Mesenchymal stem cell (in vitro differentiated cells and primary cell): Measurements from ENCODE around the gene SOX8.

Experiments used
- DNase-seq: peaks from one replicate; pipeline ENCODE4 v3.0.0-alpha.2; 2013
- H2AFZ ChIP-seq: one replicate; pipeline ENCODE4 v1.6.1; 2013; ENCODE audit warnings: low read depth, mild to moderate bottlenecking, control low read depth, inconsistent platforms, low read length, moderate library complexity
- H2AK5ac ChIP-seq: 2 replicates; pipeline ENCODE4 v1.6.1; 2013; ENCODE audit warnings: low read length, moderate library complexity, mild to moderate bottlenecking, inconsistent platforms; ENCODE audit not compliant: severe bottlenecking
- H2BK120ac ChIP-seq: one replicate; pipeline ENCODE4 v1.6.1; 2013; ENCODE audit warnings: low read depth, mild to moderate bottlenecking, inconsistent platforms, low read length, moderate library complexity
- H2BK12ac ChIP-seq, 2 experiments: one replicate each; pipeline ENCODE4 v1.6.1; 2013; ENCODE audit warnings: inconsistent platforms in 2 of 2, low read length in 2 of 2, mild to moderate bottlenecking in 2 of 2, moderate library complexity in 2 of 2, control low read depth in 1 of 2
- H2BK15ac ChIP-seq: one replicate; pipeline ENCODE4 v1.6.1; 2013; ENCODE audit warnings: mild to moderate bottlenecking, low read depth, inconsistent platforms; ENCODE audit not compliant: poor library complexity, severe bottlenecking
- H2BK5ac ChIP-seq: 2 replicates; pipeline ENCODE4 v1.6.1; 2013; ENCODE audit warnings: low read depth, mild to moderate bottlenecking, low read length, control low read depth, inconsistent platforms; ENCODE audit not compliant: poor library complexity, severe bottlenecking
- H3K14ac ChIP-seq, 2 experiments: one replicate each; pipeline ENCODE4 v1.6.1; 2013; ENCODE audit warnings: inconsistent platforms in 2 of 2, low read length in 2 of 2, control low read depth in 1 of 2, mild to moderate bottlenecking in 1 of 2, moderate library complexity in 1 of 2
- H3K18ac ChIP-seq, 2 experiments: one replicate each; pipeline ENCODE4 v1.6.1; 2013; ENCODE audit warnings: inconsistent platforms in 2 of 2, low read length in 2 of 2, control low read depth in 1 of 2, low read depth in 1 of 2, mild to moderate bottlenecking in 1 of 2
- H3K23ac ChIP-seq, 2 experiments: one replicate each; pipeline ENCODE4 v1.6.1; 2013; ENCODE audit warnings: inconsistent platforms in 2 of 2, low read length in 2 of 2, mild to moderate bottlenecking in 2 of 2, moderate library complexity in 2 of 2, control low read depth in 1 of 2
- H3K27ac ChIP-seq: 2 replicates; pipeline ENCODE4 v1.5.1; 2013; ENCODE audit warnings: mild to moderate bottlenecking, moderate library complexity, low read length, control low read depth, inconsistent platforms; ENCODE audit not compliant: poor library complexity, severe bottlenecking
- H3K27me3 ChIP-seq, 2 experiments: 2 replicates each; pipeline versions ENCODE4 v1.6.1 to v1.7.0; 2013; ENCODE audit warnings: low read length in 2 of 2, mild to moderate bottlenecking in 2 of 2, moderate library complexity in 2 of 2, control low read depth in 1 of 2, inconsistent platforms in 1 of 2; ENCODE audit not compliant: control insufficient read depth in 1 of 2, insufficient read depth in 1 of 2
- H3K36me3 ChIP-seq, 2 experiments: 2 replicates each; pipeline versions ENCODE4 v1.6.1 to v1.7.0; 2013; ENCODE audit warnings: low read length in 2 of 2, control low read depth in 1 of 2, inconsistent platforms in 1 of 2, low read depth in 1 of 2, mild to moderate bottlenecking in 1 of 2; ENCODE audit not compliant: insufficient read depth in 2 of 2, control insufficient read depth in 1 of 2
- H3K4ac ChIP-seq, 2 experiments: one replicate each; pipeline ENCODE4 v1.6.1; 2013; ENCODE audit warnings: inconsistent platforms in 2 of 2, low read length in 2 of 2, mild to moderate bottlenecking in 2 of 2, moderate library complexity in 2 of 2, control low read depth in 1 of 2, low read depth in 1 of 2
- H3K4me1 ChIP-seq: 2 replicates; pipeline ENCODE4 v1.6.1; 2013; ENCODE audit warnings: low read depth, low read length, control low read depth; ENCODE audit not compliant: control insufficient read depth, insufficient read depth
- H3K4me2 ChIP-seq: 2 replicates; pipeline ENCODE4 v1.6.1; 2013; ENCODE audit warnings: low read length, mild to moderate bottlenecking, inconsistent platforms; ENCODE audit not compliant: poor library complexity, severe bottlenecking
- H3K4me3 ChIP-seq, 2 experiments: 2 replicates each; pipeline versions ENCODE4 v1.5.1 to v1.7.0; 2013; ENCODE audit warnings: low read length in 2 of 2, mild to moderate bottlenecking in 2 of 2, control low read depth in 1 of 2, low read depth in 1 of 2; ENCODE audit not compliant: insufficient read depth in 1 of 2
- H3K79me1 ChIP-seq: replicated peaks from 2 replicates; pipeline ENCODE4 v1.6.1; 2013; ENCODE audit warnings: mild to moderate bottlenecking, control low read depth, low read length, inconsistent platforms; ENCODE audit not compliant: poor library complexity, severe bottlenecking
- H3K9ac ChIP-seq: 2 replicates; pipeline ENCODE4 v1.7.0; 2013; ENCODE audit warnings: mild to moderate bottlenecking, low read length, moderate library complexity
- H3K9me3 ChIP-seq: 2 replicates; pipeline ENCODE4 v1.7.0; 2013; ENCODE audit warnings: mild to moderate bottlenecking, low read length; ENCODE audit not compliant: control insufficient read depth
- H4K8ac ChIP-seq: one replicate; pipeline ENCODE4 v1.6.1; 2013; ENCODE audit warnings: inconsistent platforms, mild to moderate bottlenecking, low read length, moderate library complexity
- H4K91ac ChIP-seq: one replicate; pipeline ENCODE4 v1.6.1; 2013; ENCODE audit warnings: mild to moderate bottlenecking, low read length, inconsistent platforms
- WGBS: methylation state at CpG from one replicate; pipeline ENCODE4 v1.1.7; 2013; ENCODE audit warnings: mixed read lengths; 5-methylcytosine and 5-hydroxymethylcytosine counted together

SOX8 gene

GRCh38 chr16:972316-973002, 9.1 kb upstream of the SOX8 start:
- no peak overlapping the region for H2BK5ac ChIP-seq
- H2BK12ac ChIP-seq = no peak overlapping the region
- H3K14ac ChIP-seq = no peak overlapping the region
- H2BK120ac ChIP-seq = no peak overlapping the region
- peaks cover 5% of the 10 kb centered on the region for H3K79me1 ChIP-seq
- no peak overlapping the region for H2AK5ac ChIP-seq
- H3K27me3 ChIP-seq = peaks cover 4 to 25% of the 10 kb centered on the region in 2 experiments
- H3K4me1 ChIP-seq = peaks cover 12% of the 10 kb centered on the region
- no peaks in the 10 kb centered on the region for H3K9me3 ChIP-seq
- no peak overlapping the region for H4K91ac ChIP-seq
- H3K23ac ChIP-seq = no peak overlapping the region
- H4K8ac ChIP-seq = no peak overlapping the region
- H3K4me3 ChIP-seq = peak overlapping the region in 1 of 2 experiments; percentile 26
- 91% methylated on average over 32 of the region's 32 CpGs for WGBS
- no peak overlapping the region for H3K9ac ChIP-seq
- no peak overlapping the region for H2AFZ ChIP-seq
- no peak for DNase-seq
- no peak overlapping the region for H3K27ac ChIP-seq
- no peak overlapping the region for H3K4me2 ChIP-seq
- peaks cover 4 to 5% of the 10 kb centered on the region in 2 experiments for H3K36me3 ChIP-seq
- no peak overlapping the region for H3K4ac ChIP-seq
- H2BK15ac ChIP-seq = no peak overlapping the region
- H3K18ac ChIP-seq = no peak overlapping the region

DNA sequence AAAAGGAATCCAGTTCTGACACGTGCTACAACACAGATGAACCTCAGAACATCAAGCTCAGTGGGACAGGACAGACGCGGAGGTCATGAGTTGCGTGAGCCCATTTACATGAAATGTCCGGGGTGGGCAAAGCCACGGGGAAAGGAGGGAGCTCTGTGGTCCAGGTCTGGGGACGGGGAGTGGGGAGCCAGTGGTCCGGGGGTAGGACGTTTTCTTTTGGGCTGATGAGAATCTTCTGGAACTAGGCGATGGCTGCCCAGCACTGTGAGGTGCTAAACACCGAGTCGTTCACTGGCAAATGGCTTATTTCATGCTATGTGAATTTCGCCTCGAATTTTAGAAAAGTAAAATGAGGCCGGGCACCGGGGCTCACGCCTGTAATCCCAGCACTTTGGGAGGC, 8.2 kb upstream of the SOX8 start:
- no peak overlapping the region for H4K8ac ChIP-seq
- H3K27ac ChIP-seq = no peak overlapping the region
- H2BK12ac ChIP-seq = no peak overlapping the region
- no peak for DNase-seq
- peaks cover 4 to 34% of the 10 kb centered on the region in 2 experiments for H3K27me3 ChIP-seq
- no peak overlapping the region for H2BK120ac ChIP-seq
- no peak overlapping the region for H2AK5ac ChIP-seq
- H3K4ac ChIP-seq = no peak overlapping the region
- no peaks in the 10 kb centered on the region for H3K9me3 ChIP-seq
- no peak overlapping the region for H3K18ac ChIP-seq
- H3K14ac ChIP-seq = no peak overlapping the region
- H3K4me1 ChIP-seq = peaks cover 12% of the 10 kb centered on the region
- no peak overlapping the region for H3K9ac ChIP-seq
- H3K23ac ChIP-seq = no peak overlapping the region
- no peak overlapping the region for H3K4me2 ChIP-seq
- H3K79me1 ChIP-seq = peaks cover 5% of the 10 kb centered on the region
- 87% methylated on average over 17 of the region's 17 CpGs for WGBS
- H3K4me3 ChIP-seq = no peak overlapping the region
- no peaks in the 10 kb centered on the region for H3K36me3 ChIP-seq
- no peak overlapping the region for H2BK15ac ChIP-seq
- no peak overlapping the region for H2AFZ ChIP-seq
- H4K91ac ChIP-seq = no peak overlapping the region
- no peak overlapping the region for H2BK5ac ChIP-seq

DNA sequence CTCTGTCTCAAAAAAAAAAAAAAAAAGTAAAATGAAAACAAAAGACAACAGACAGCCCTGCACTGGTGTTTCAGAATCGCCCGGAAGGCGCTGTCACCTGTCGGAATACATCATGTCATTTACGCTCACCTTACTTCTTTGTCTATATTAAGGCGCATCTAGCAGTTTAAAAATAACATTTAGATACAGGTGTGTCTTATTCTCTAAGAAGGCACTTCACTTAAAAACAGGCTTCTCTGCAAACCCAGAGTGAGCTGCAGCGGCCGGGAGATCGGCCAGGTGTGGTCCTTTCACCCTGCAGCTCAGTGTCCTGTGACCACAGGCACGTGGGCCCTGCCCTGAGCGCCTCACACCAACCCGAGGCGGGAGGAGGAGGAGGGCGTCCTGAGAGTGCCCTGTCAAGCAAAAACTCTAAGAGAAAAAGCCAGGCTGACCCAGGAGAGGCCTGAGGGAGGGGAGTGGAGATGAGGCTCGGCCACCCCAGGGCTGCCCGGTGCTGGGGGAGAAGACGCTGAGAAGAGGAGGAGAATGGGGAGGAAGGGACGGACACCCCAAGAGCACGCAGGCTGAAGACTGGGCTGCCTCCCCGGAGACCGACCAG, 7.5 kb upstream of the SOX8 start:
- no peak for DNase-seq

DNA sequence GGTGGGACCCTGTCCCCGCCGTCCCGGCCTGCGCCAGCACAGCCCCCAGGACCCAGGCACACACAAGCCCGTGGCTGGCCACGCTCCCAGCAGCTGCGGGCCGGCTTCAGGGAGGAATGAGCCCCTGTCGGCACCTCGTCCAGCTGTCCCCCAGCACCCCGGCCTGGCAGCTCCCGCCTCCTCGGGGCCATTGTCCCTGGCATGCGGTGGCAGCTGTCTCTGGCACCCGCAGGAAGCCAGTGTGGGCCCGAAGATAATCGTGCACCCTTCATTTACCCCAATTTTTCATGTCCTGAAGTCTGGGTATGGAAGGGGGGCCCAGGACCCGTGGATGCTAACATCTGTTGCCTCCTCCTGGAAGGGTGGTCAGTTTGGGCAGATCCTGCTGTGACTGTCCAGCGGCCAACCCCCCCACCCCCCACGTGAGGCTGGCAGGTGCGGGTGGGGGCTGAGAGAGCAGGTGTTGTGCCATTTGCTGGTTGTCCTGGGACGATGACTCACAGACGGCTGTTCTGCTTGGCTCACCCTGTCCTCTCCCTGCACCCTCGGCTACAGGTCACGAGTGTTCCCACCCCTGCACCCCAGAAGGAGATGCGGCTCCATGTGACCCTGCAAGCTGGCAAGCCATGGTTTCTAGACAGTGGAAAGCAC, 6.8 kb upstream of the SOX8 start:
- Histone ChIP-seq H3K27ac (no peak overlapping the region), H3K18ac (no peak overlapping the region), H2BK5ac (no peak overlapping the region), H2AFZ (no peak overlapping the region), H2AK5ac (no peak overlapping the region), H3K79me1 (peaks cover 2% of the 10 kb centered on the region), H2BK15ac (no peak overlapping the region), H4K8ac (no peak overlapping the region), H3K27me3 (peaks cover 11 to 47% of the 10 kb centered on the region in 2 experiments), H3K14ac (no peak overlapping the region), H3K23ac (no peak overlapping the region), H3K4ac (no peak overlapping the region), H2BK120ac (no peak overlapping the region), H3K9ac (no peak overlapping the region), H3K4me3 (no peak overlapping the region), H4K91ac (no peak overlapping the region), H3K9me3 (no peaks in the 10 kb centered on the region), H3K4me1 (peaks cover 8% of the 10 kb centered on the region), H3K36me3 (no peaks in the 10 kb centered on the region), H2BK12ac (no peak overlapping the region), H3K4me2 (no peak overlapping the region)
- DNase-seq = no peak
- 86% methylated on average over 24 of the region's 26 CpGs for WGBS

More for the DNA sequence above, 7.5 kb upstream of the SOX8 start:
- Histone ChIP-seq H3K79me1 (peaks cover 5% of the 10 kb centered on the region), H2AFZ (no peak overlapping the region), H3K4me2 (no peak overlapping the region), H3K27me3 (peaks cover 5 to 41% of the 10 kb centered on the region in 2 experiments), H2BK120ac (no peak overlapping the region), H3K9me3 (no peaks in the 10 kb centered on the region), H2AK5ac (no peak overlapping the region), H2BK5ac (no peak overlapping the region), H4K8ac (no peak overlapping the region), H3K14ac (no peak overlapping the region), H3K23ac (no peak overlapping the region), H3K9ac (no peak overlapping the region), H3K18ac (no peak overlapping the region), H2BK12ac (no peak overlapping the region), H3K4me3 (no peak overlapping the region), H3K36me3 (no peaks in the 10 kb centered on the region), H3K27ac (no peak overlapping the region), H2BK15ac (no peak overlapping the region), H3K4me1 (peaks cover 12% of the 10 kb centered on the region), H4K91ac (no peak overlapping the region), H3K4ac (no peak overlapping the region)
- WGBS = 84% methylated on average over 20 of the region's 21 CpGs
